ENCODE data around the gene CRACDL.

CRACDL gene

DNA sequence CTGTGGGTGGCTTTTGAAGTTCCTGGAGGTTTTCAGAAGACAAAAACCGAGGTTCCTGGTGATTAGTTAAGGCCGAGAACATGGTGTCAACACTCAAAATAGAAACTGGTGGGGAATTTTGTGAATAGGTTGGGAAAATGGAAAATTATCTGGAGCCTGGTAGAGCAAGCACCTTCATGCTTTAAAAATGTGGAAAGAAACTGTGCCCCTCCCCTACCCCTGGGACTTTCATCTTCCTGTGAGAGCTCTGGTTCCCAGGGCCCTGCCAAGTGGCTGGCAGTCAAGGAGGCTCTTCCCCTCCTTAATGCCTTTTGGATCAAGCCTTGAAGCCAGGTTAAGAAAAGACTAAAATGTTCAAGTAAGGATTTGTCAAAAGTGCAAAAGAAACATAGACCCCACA lies 1.9 kb upstream of the CRACDL start:
- no peaks in the 10 kb centered on the region for H4K20me1 ChIP-seq (ENCODE audit: control insufficient read depth, insufficient read depth, low read depth, low read length)
- TF ChIP-seq, protein P1, sequence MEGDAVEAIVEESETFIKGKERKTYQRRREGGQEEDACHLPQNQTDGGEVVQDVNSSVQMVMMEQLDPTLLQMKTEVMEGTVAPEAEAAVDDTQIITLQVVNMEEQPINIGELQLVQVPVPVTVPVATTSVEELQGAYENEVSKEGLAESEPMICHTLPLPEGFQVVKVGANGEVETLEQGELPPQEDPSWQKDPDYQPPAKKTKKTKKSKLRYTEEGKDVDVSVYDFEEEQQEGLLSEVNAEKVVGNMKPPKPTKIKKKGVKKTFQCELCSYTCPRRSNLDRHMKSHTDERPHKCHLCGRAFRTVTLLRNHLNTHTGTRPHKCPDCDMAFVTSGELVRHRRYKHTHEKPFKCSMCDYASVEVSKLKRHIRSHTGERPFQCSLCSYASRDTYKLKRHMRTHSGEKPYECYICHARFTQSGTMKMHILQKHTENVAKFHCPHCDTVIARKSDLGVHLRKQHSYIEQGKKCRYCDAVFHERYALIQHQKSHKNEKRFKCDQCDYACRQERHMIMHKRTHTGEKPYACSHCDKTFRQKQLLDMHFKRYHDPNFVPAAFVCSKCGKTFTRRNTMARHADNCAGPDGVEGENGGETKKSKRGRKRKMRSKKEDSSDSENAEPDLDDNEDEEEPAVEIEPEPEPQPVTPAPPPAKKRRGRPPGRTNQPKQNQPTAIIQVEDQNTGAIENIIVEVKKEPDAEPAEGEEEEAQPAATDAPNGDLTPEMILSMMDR (IDR thresholded peaks at IDR 0.05; ENCODE audit: low read depth, low read length, poor library complexity, severe bottlenecking): no peak
- TF ChIP-seq EZH2phosphoT487 (IDR thresholded peaks at IDR 0.05; ENCODE audit: borderline replicate concordance, low read length): no peak
- no peaks in the 10 kb centered on the region for H3K9me2 ChIP-seq (replicated peaks; ENCODE audit: control insufficient read depth, low read length)

DNA sequence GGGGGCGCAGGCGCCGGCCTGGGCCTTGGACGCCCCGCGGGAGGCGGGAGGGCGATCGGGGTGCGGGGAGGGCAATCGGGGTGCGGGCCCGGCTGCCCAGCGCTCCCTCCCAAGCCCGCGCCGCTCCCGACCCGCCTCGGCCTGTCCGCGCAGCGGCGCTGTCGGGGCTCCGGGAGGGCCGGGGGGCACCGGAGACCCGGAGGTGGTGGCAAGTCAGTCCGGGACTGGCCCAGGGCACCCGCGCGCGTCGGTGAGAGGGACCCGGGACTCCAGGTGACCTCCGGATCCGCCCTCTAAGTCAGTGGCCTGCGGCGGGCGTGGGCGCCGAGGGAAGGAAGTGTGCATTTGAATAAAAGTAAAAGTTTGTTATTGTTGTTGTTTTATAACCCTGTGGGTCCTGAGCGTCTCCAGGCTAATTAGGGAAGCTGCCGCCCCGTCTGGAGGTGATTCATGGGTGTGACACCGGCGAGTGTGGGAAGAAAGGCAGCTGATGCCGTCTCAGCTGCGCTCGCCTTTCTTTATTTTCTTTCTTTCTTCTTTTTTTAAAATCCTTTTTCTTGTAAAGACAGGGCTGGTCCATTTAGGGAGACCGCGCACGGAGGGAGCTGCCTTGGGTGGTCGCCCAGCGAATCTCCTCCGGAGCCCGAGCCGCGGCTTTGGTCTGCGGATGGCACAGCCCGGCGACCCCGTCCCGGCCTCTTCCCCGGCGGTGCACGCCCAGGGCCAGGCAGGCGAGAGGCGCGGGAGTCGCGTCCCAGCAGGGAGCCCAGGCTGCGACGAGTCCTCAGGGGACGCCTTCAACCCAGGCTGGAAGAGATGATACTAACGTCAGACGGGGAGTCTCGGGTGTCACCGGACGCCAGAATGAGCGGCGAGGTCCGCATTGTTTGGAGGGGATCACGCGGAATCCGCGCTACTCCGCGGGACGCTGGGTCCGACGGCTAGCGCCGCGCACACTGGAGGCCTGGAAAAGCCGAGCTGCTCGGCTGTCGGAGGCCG lies 627 bp upstream of the CRACDL start:
- H3K4me1 ChIP-seq (ENCODE audit: control insufficient read depth, low read length): no peaks in the 10 kb centered on the region
- H3F3A ChIP-seq (ENCODE audit: control insufficient read depth, insufficient read depth): no peaks in the 10 kb centered on the region
- no peak overlapping the region for H3K27ac ChIP-seq (ENCODE audit: low read depth, low read length)
- H4K20me1 ChIP-seq (ENCODE audit: control insufficient read depth, insufficient read depth, low read depth, low read length): no peaks in the 10 kb centered on the region
- H3K27me3 ChIP-seq (ENCODE audit: control insufficient read depth, low read length): peaks cover 3% of the 10 kb centered on the region; the same call in 1 of the 2 replicates
- no peak for TF ChIP-seq EZH2phosphoT487 (IDR thresholded peaks at IDR 0.05; ENCODE audit: borderline replicate concordance, low read length)
- TF ChIP-seq, protein P1 (IDR thresholded peaks at IDR 0.05; ENCODE audit: low read depth, low read length, poor library complexity, severe bottlenecking): no peak
- H3K36me3 ChIP-seq (ENCODE audit: control insufficient read depth, low read length): no peaks in the 10 kb centered on the region
- H3K79me2 ChIP-seq (ENCODE audit: control insufficient read depth, low read length): no peaks in the 10 kb centered on the region
- no peak overlapping the region for H3K4me3 ChIP-seq (ENCODE audit: low read length)
- no peaks in the 10 kb centered on the region for H3K9me2 ChIP-seq (replicated peaks; ENCODE audit: control insufficient read depth, low read length)
- no peaks in the 10 kb centered on the region for H3K9me3 ChIP-seq (ENCODE audit: control insufficient read depth, insufficient read depth, low read length)
- no peak overlapping the region for H3K4me2 ChIP-seq (ENCODE audit: low read length)

More for the DNA sequence above, 1.9 kb upstream of the CRACDL start:
- Histone ChIP-seq H3K27ac (ENCODE audit: low read depth, low read length) (no peak overlapping the region), H3K27me3 (ENCODE audit: control insufficient read depth, low read length) (peaks cover 3% of the 10 kb centered on the region; the same call in 1 of the 2 replicates), H3K4me3 (ENCODE audit: low read length) (no peak overlapping the region), H3F3A (ENCODE audit: control insufficient read depth, insufficient read depth) (no peaks in the 10 kb centered on the region), H3K4me2 (ENCODE audit: low read length) (no peak overlapping the region), H3K9me3 (ENCODE audit: control insufficient read depth, insufficient read depth, low read length) (no peaks in the 10 kb centered on the region), H3K79me2 (ENCODE audit: control insufficient read depth, low read length) (no peaks in the 10 kb centered on the region), H3K36me3 (ENCODE audit: control insufficient read depth, low read length) (no peaks in the 10 kb centered on the region), H3K4me1 (ENCODE audit: control insufficient read depth, low read length) (no peaks in the 10 kb centered on the region)

DNA sequence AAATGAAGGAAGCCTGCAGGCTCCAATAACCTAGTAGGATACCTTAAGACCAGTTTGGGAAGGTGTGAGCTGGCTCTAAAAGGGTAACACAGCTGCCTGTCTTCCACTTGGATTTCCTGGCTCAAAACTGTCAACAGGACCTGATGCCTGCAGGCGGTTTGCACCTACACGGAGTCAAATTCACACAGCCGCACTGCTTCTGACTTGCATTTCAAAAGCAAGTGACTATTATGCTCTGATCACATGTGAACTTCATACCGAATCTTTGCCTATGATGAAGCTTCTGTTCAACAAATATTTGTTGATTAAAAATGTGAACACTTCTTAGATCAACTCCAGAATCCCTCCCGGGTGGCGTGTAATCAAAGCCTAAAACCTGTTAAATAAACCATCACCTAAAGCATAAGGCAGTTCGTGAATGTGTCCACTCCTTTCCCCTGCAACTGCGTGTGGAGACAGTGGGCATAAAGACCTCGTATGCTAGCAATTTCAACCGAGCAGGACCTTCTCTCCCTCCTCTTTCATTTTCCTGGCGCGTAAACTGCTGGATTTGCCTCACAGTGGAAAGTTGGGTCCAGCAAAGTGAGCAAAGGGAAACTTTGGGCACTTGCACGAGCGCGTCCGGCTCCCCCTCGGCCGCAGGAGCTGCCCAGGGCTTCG lies 784 bp downstream of the CRACDL start:
- no peaks in the 10 kb centered on the region for H3K9me3 ChIP-seq (ENCODE audit: control insufficient read depth, insufficient read depth, low read length)
- H3K79me2 ChIP-seq (ENCODE audit: control insufficient read depth, low read length): no peaks in the 10 kb centered on the region
- H3K27ac ChIP-seq (ENCODE audit: low read depth, low read length): no peak overlapping the region
- no peaks in the 10 kb centered on the region for H3K9me2 ChIP-seq (replicated peaks; ENCODE audit: control insufficient read depth, low read length)
- H3F3A ChIP-seq (ENCODE audit: control insufficient read depth, insufficient read depth): no peaks in the 10 kb centered on the region
- H3K36me3 ChIP-seq (ENCODE audit: control insufficient read depth, low read length): no peaks in the 10 kb centered on the region
- TF ChIP-seq EZH2phosphoT487 (IDR thresholded peaks at IDR 0.05; ENCODE audit: borderline replicate concordance, low read length): no peak
- TF ChIP-seq, protein P1 (IDR thresholded peaks at IDR 0.05; ENCODE audit: low read depth, low read length, poor library complexity, severe bottlenecking): no peak
- no peak overlapping the region for H3K4me2 ChIP-seq (ENCODE audit: low read length)
- H3K4me3 ChIP-seq (ENCODE audit: low read length): no peak overlapping the region
- peaks cover 3% of the 10 kb centered on the region; the same call in 1 of the 2 replicates for H3K27me3 ChIP-seq (ENCODE audit: control insufficient read depth, low read length)
- no peaks in the 10 kb centered on the region for H3K4me1 ChIP-seq (ENCODE audit: control insufficient read depth, low read length)
- H4K20me1 ChIP-seq (ENCODE audit: control insufficient read depth, insufficient read depth, low read depth, low read length): no peaks in the 10 kb centered on the region

Data from DOHH2 (cell line).